ENCODE results near the gene IGF1.

IGF1 gene

GRCh38 chr12:102480406-102480805, at the start of gene IGF1:
IGF1 (minus strand) TSS chr12:102480563; CDS start chr12:102480381, 182 bp downstream.
- no peak for DNase-seq
- ATAC-seq: no peak

GRCh38 chr12:102528111-102528510, 47.7 kb upstream of the IGF1 start:
- DNase-seq (no peak), ATAC-seq (no peak)

- ATAC-seq (no peak), DNase-seq (no peak)
These were observed 46.9 kb upstream of the IGF1 start for GRCh38 chr12:102527171-102527720.

- ATAC-seq (no peak), DNase-seq (no peak)
These were observed 46.3 kb upstream of the IGF1 start for GRCh38 chr12:102526656-102527055.

- DNase-seq (no peak), ATAC-seq (no peak)
These were observed 42.4 kb upstream of the IGF1 start for GRCh38 chr12:102522768-102523167.

- DNase-seq (no peak), ATAC-seq (no peak)
These were observed 41.4 kb upstream of the IGF1 start for GRCh38 chr12:102521662-102522277.

- ATAC-seq: no peak
- DNase-seq: no peak
These were observed 38.5 kb upstream of the IGF1 start for GRCh38 chr12:102518871-102519270.

GRCh38 chr12:102514696-102515095, 34.3 kb upstream of the IGF1 start:
- ATAC-seq (no peak), DNase-seq (no peak)

GRCh38 chr12:102513739-102514138, 33.4 kb upstream of the IGF1 start:
- DNase-seq (no peak), ATAC-seq (no peak)

- no peak for DNase-seq
- no peak for ATAC-seq
These were observed 32.9 kb upstream of the IGF1 start for GRCh38 chr12:102513272-102513671.

- ATAC-seq (no peak), DNase-seq (no peak)
These were observed 32.2 kb upstream of the IGF1 start for GRCh38 chr12:102512523-102512922.

- no peak for DNase-seq
- no peak for ATAC-seq
These were observed 31.2 kb upstream of the IGF1 start for GRCh38 chr12:102511575-102511974.

GRCh38 chr12:102510463-102510862, 30.1 kb upstream of the IGF1 start:
- ATAC-seq (no peak), DNase-seq (no peak)

GRCh38 chr12:102510031-102510430, 29.7 kb upstream of the IGF1 start:
- ATAC-seq: no peak
- no peak for DNase-seq

- DNase-seq: no peak
- no peak for ATAC-seq
These were observed 28.8 kb upstream of the IGF1 start for GRCh38 chr12:102509123-102509626.

GRCh38 chr12:102508052-102508451, 27.7 kb upstream of the IGF1 start:
- no peak for DNase-seq

GRCh38 chr12:102507301-102507700, 26.9 kb upstream of the IGF1 start:
- DNase-seq (no peak), ATAC-seq (no peak)

More at GRCh38 chr12:102508052-102508451, 27.7 kb upstream of the IGF1 start:
- ATAC-seq: no peak

- no peak for ATAC-seq
- no peak for DNase-seq
These were observed 24.5 kb upstream of the IGF1 start for GRCh38 chr12:102504871-102505270.

GRCh38 chr12:102504280-102504679, 23.9 kb upstream of the IGF1 start:
- no peak for ATAC-seq
- DNase-seq: no peak

GRCh38 chr12:102503831-102504230, 23.5 kb upstream of the IGF1 start:
- no peak for ATAC-seq

GRCh38 chr12:102503056-102503681, 22.8 kb upstream of the IGF1 start:
- ATAC-seq (no peak), DNase-seq (no peak)

More at GRCh38 chr12:102503831-102504230, 23.5 kb upstream of the IGF1 start:
- DNase-seq: no peak

GRCh38 chr12:102501773-102502172, 21.4 kb upstream of the IGF1 start:
- no peak for DNase-seq
- no peak for ATAC-seq

- DNase-seq: no peak
- ATAC-seq: no peak
These were observed 18.1 kb upstream of the IGF1 start for GRCh38 chr12:102498471-102498870.

GRCh38 chr12:102497743-102498142, 17.4 kb upstream of the IGF1 start:
- DNase-seq (no peak), ATAC-seq (no peak)
